CD4-positive, CD25-positive, alpha-beta regulatory T cell (primary cell): ENCODE measurements around the gene AFDN. TPM values are rescaled to one million over a fixed set of nuclear protein-coding genes. Genes with fewer than 3 reads are reported as not detected.

ENCODE experiments used
- ATAC-seq, 2 donors: fragments of 150-1000 bp; cut with Tn5 transposase; one replicate each; pipeline ENCODE4 v1.10.0; 2021; ENCODE audit warnings: low read depth in 2 of 2, moderate number of reproducible peaks in 2 of 2, moderate library complexity in 1 of 2
- DNase-seq, 3 donors: peaks; one replicate each; pipeline versions ENCODE4 v3.0.0 to v3.0.0-alpha.2; 2012 to 2022; ENCODE audit warnings: mixed read lengths in 1 of 3
- H3K27ac ChIP-seq: one replicate; pipeline ENCODE4 v1.7.0; 2013; ENCODE audit warnings: mild to moderate bottlenecking, low read length; ENCODE audit not compliant: insufficient read depth, poor library complexity, severe bottlenecking
- H3K27me3 ChIP-seq: one replicate; pipeline ENCODE4 v1.7.0; 2013; ENCODE audit warnings: low read length; ENCODE audit not compliant: control insufficient read depth, insufficient read depth
- H3K36me3 ChIP-seq: one replicate; pipeline ENCODE4 v1.7.0; 2013; ENCODE audit warnings: mild to moderate bottlenecking, low read length, moderate library complexity; ENCODE audit not compliant: control insufficient read depth, insufficient read depth
- H3K4me1 ChIP-seq: 2 replicates; pipeline ENCODE4 v1.7.0; 2013; ENCODE audit warnings: mild to moderate bottlenecking, low read length; ENCODE audit not compliant: insufficient read depth, control insufficient read depth, poor library complexity, severe bottlenecking
- H3K4me3 ChIP-seq: one replicate; pipeline ENCODE4 v1.7.0; 2013; ENCODE audit warnings: low read depth, mild to moderate bottlenecking, low read length, moderate library complexity
- H3K9me3 ChIP-seq, 2 experiments: 1 replicate in 1 of 2; 2 replicates in 1 of 2; pipeline ENCODE4 v1.7.0; 2013; ENCODE audit warnings: low read length in 2 of 2, mild to moderate bottlenecking in 1 of 2, moderate library complexity in 1 of 2; ENCODE audit not compliant: control insufficient read depth in 2 of 2
- H3K27ac Mint-ChIP-seq, 3 donors: one replicate each; pipeline ENCODE4 v1.8.0; 2020 to 2022; ENCODE audit warnings: mild to moderate bottlenecking in 3 of 3, mixed read lengths in 3 of 3, moderate library complexity in 2 of 3
- H3K27me3 Mint-ChIP-seq: one replicate; pipeline ENCODE4 v1.8.0; 2022; ENCODE audit warnings: mild to moderate bottlenecking, mixed read lengths
- H3K36me3 Mint-ChIP-seq: one replicate; pipeline ENCODE4 v1.8.0; 2020; ENCODE audit warnings: mixed read lengths
- H3K4me1 Mint-ChIP-seq, 4 donors: one replicate each; pipeline ENCODE4 v1.8.0; 2020 to 2022; ENCODE audit warnings: mixed read lengths in 4 of 4, mild to moderate bottlenecking in 1 of 4
- H3K4me3 Mint-ChIP-seq, 4 donors: one replicate each; pipeline ENCODE4 v1.8.0; 2020 to 2022; ENCODE audit warnings: mild to moderate bottlenecking in 4 of 4, mixed read lengths in 4 of 4, moderate library complexity in 3 of 4
- H3K9me3 Mint-ChIP-seq, 7 donors: one replicate each; pipeline ENCODE4 v1.8.0; 2020 to 2022; ENCODE audit warnings: mixed read lengths in 7 of 7, mild to moderate bottlenecking in 3 of 7, moderate library complexity in 2 of 7
- polyA plus RNA-seq, 4 donors: library from polyadenylated mRNA; unstranded; fragments of 300-500 nt; fragmentation: Illumina TruSeq; gene quantifications; one replicate each; pipeline ENCODE4 v1.2.3, GENCODE V29; 2021
- total RNA-seq: library from RNA; stranded (reverse); gene quantifications from one replicate; pipeline ENCODE4 v1.2.3, GENCODE V29; 2022

AFDN gene
- total and polyA plus RNA-seq, 5 donors from 2014 or later: 2.0 to 39.9 (median 3.1) TPM

- H3K27me3 Mint-ChIP-seq: no peaks in the 10 kb centered on the region
- H3K36me3 ChIP-seq: no peaks in the 10 kb centered on the region
- ATAC-seq (no peak), DNase-seq (no peak)
- H3K27ac ChIP-seq: no peak overlapping the region
- no peaks in the 10 kb centered on the region for H3K9me3 ChIP-seq
- no peak overlapping the region for H3K4me3 ChIP-seq
- no peak overlapping the region for H3K27ac Mint-ChIP-seq
- peaks cover 0 to 2% (median 0%) of the 10 kb centered on the region in 7 donors for H3K9me3 Mint-ChIP-seq
- H3K27me3 ChIP-seq: peaks cover 2% of the 10 kb centered on the region
- no peaks in the 10 kb centered on the region for H3K4me1 ChIP-seq
- no peak overlapping the region for H3K4me3 Mint-ChIP-seq
- no peaks in the 10 kb centered on the region for H3K36me3 Mint-ChIP-seq
- H3K4me1 Mint-ChIP-seq: peaks cover 0 to 11% (median 3%) of the 10 kb centered on the region in 4 donors
Observed at GRCh38 chr6:167850782-167851181, 24.1 kb downstream of the AFDN start.

DNA sequence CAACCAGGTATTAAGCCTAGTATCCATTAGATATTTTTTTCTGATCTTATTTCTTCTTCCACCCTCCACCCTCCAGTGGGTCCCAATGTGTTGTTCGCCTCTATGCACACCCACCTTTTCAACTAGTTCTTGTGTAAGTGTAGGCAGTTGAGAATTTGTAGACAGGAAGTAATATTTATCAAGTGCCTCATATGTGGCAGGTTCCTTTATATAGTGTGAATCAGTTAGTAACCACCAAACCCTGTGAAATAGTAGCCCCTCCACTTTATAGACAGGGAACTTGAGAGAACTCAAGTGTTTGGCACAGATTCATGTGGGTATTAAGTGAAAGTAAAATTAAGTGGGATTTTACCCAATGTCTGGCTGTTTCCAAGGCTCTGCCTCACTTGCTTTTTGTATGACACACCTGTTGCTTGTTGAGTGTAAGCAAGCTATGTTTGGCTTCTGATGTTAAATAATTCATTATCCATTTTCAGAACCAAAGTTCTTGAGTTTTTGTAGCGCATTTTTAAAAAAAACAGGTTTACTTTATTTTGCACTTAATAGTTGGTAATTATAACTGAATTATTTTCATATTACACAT lies 24.8 kb downstream of the AFDN start:
- Histone ChIP-seq H3K27ac (no peak overlapping the region), H3K4me1 (no peaks in the 10 kb centered on the region), H3K27me3 (peaks cover 2% of the 10 kb centered on the region), H3K36me3 (no peaks in the 10 kb centered on the region), H3K4me3 (no peak overlapping the region), H3K9me3 (no peaks in the 10 kb centered on the region)
- no peak for ATAC-seq
- Mint-ChIP-seq H3K27me3 (no peaks in the 10 kb centered on the region), H3K36me3 (no peaks in the 10 kb centered on the region), H3K4me1 (peaks cover 0 to 11% (median 3%) of the 10 kb centered on the region in 4 donors), H3K4me3 (no peak overlapping the region), H3K27ac (no peak overlapping the region), H3K9me3 (peaks cover 0 to 5% (median 0%) of the 10 kb centered on the region in 7 donors)
- no peak for DNase-seq

GRCh38 chr6:167855825-167856425 lies 29.2 kb downstream of the AFDN start:
- H3K27ac Mint-ChIP-seq: no peak overlapping the region
- ATAC-seq: no peak

GRCh38 chr6:167856474-167856873 lies 29.8 kb downstream of the AFDN start:
- H3K4me3 Mint-ChIP-seq: no peak overlapping the region

More at GRCh38 chr6:167855825-167856425, 29.2 kb downstream of the AFDN start:
- Histone ChIP-seq H3K4me1 (no peaks in the 10 kb centered on the region), H3K27me3 (no peaks in the 10 kb centered on the region), H3K27ac (no peak overlapping the region), H3K9me3 (no peaks in the 10 kb centered on the region), H3K36me3 (no peaks in the 10 kb centered on the region), H3K4me3 (no peak overlapping the region)
- Mint-ChIP-seq H3K27me3 (no peaks in the 10 kb centered on the region), H3K4me1 (peaks cover 0 to 9% (median 4%) of the 10 kb centered on the region in 4 donors), H3K9me3 (peaks cover 0 to 2% (median 0%) of the 10 kb centered on the region in 7 donors), H3K36me3 (no peaks in the 10 kb centered on the region), H3K4me3 (no peak overlapping the region)
- DNase-seq: no peak

GRCh38 chr6:167856999-167857660 lies 30.4 kb downstream of the AFDN start:
- Mint-ChIP-seq H3K27ac (no peak overlapping the region), H3K36me3 (no peaks in the 10 kb centered on the region), H3K27me3 (no peaks in the 10 kb centered on the region), H3K4me3 (peak overlapping the region in 1 of 4 donors; percentile 3), H3K9me3 (peaks cover 0 to 2% (median 0%) of the 10 kb centered on the region in 7 donors), H3K4me1 (peaks cover 0 to 5% (median 4%) of the 10 kb centered on the region in 4 donors)
- no peaks in the 10 kb centered on the region for H3K9me3 ChIP-seq
- ATAC-seq (no peak), DNase-seq (peak in 1 of 3 donors; percentile 40)
- no peaks in the 10 kb centered on the region for H3K27me3 ChIP-seq
- H3K36me3 ChIP-seq: no peaks in the 10 kb centered on the region
- H3K27ac ChIP-seq: no peak overlapping the region
- H3K4me3 ChIP-seq: no peak overlapping the region
- H3K4me1 ChIP-seq: no peaks in the 10 kb centered on the region

More at GRCh38 chr6:167856474-167856873, 29.8 kb downstream of the AFDN start:
- no peak overlapping the region for H3K27ac Mint-ChIP-seq
- no peaks in the 10 kb centered on the region for H3K36me3 Mint-ChIP-seq
- Histone ChIP-seq H3K36me3 (no peaks in the 10 kb centered on the region), H3K4me3 (no peak overlapping the region), H3K4me1 (no peaks in the 10 kb centered on the region), H3K27ac (no peak overlapping the region), H3K9me3 (no peaks in the 10 kb centered on the region), H3K27me3 (no peaks in the 10 kb centered on the region)
- H3K27me3 Mint-ChIP-seq: no peaks in the 10 kb centered on the region
- DNase-seq: no peak
- peaks cover 0 to 2% (median 0%) of the 10 kb centered on the region in 7 donors for H3K9me3 Mint-ChIP-seq
- H3K4me1 Mint-ChIP-seq: peaks cover 0 to 5% (median 4%) of the 10 kb centered on the region in 4 donors
- ATAC-seq: no peak

GRCh38 chr6:167858086-167858591 lies 31.4 kb downstream of the AFDN start:
- H3K27me3 ChIP-seq: no peaks in the 10 kb centered on the region
- no peaks in the 10 kb centered on the region for H3K36me3 ChIP-seq
- H3K4me3 ChIP-seq: no peak overlapping the region
- H3K9me3 ChIP-seq: no peaks in the 10 kb centered on the region
- Mint-ChIP-seq H3K9me3 (peaks cover 0 to 2% (median 0%) of the 10 kb centered on the region in 7 donors), H3K36me3 (no peaks in the 10 kb centered on the region), H3K27ac (no peak overlapping the region), H3K4me1 (peaks cover 0 to 5% (median 4%) of the 10 kb centered on the region in 4 donors), H3K4me3 (no peak overlapping the region), H3K27me3 (no peaks in the 10 kb centered on the region)
- H3K4me1 ChIP-seq: no peaks in the 10 kb centered on the region
- ATAC-seq: no peak
- no peak overlapping the region for H3K27ac ChIP-seq
- DNase-seq: no peak

- Histone ChIP-seq H3K27me3 (no peaks in the 10 kb centered on the region), H3K4me3 (no peak overlapping the region), H3K36me3 (no peaks in the 10 kb centered on the region), H3K4me1 (no peaks in the 10 kb centered on the region), H3K9me3 (no peaks in the 10 kb centered on the region), H3K27ac (no peak overlapping the region)
- H3K27ac Mint-ChIP-seq: no peak overlapping the region
- peaks cover 0 to 5% (median 4%) of the 10 kb centered on the region in 4 donors for H3K4me1 Mint-ChIP-seq
- ATAC-seq (no peak), DNase-seq (no peak)
- peaks cover 0 to 2% (median 0%) of the 10 kb centered on the region in 7 donors for H3K9me3 Mint-ChIP-seq
- H3K36me3 Mint-ChIP-seq: no peaks in the 10 kb centered on the region
- H3K27me3 Mint-ChIP-seq: no peaks in the 10 kb centered on the region
- H3K4me3 Mint-ChIP-seq: no peak overlapping the region
Observed at GRCh38 chr6:167858842-167859664, 32.3 kb downstream of the AFDN start.
